ENCODE data around the gene PTPRE. TPM values are rescaled to one million over a fixed set of nuclear protein-coding genes. Genes with fewer than 3 reads are reported as not detected.

The PTPRE gene
- total RNA-seq, 1 experiment from 2014 or later, result 3.1 TPM

DNA sequence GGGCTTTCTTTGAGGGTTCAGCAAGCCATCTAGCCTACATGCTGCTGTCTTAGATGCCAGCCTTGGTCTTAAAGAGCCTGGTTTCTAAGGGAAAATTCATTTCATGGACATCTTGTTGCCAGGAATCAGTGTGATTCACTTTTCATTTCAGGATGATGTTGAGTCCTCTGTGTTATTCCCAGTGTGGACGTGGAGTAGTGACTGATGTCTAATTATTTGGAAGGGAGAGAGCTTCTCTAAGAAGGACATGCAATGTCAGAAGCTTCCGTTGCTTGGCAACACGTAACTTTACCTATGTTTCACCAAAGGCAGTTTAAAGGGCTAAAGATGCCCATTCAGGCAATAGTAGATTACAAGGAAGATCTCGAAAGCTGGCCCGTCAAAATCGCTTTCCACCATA, 89.0 kb downstream of the PTPRE start:
- H3K4me3 Mint-ChIP-seq, result no peak overlapping the region
- ATAC-seq, result no peak
- H3K27me3 Mint-ChIP-seq (ENCODE audit: low read depth), result no peaks in the 10 kb centered on the region
- ChIA-PET CTCF (interaction anchor here (1.2 kb wide), 1 partner anchor 79 kb away, joined by 3 read pairs; no protein-coding TSS in a partner anchor), POLR2A (no interaction called here)
- no peak overlapping the region for H3K27ac Mint-ChIP-seq
- peaks cover 6% of the 10 kb centered on the region; the same call in 1 of the 2 replicates for H3K4me1 Mint-ChIP-seq
- no peaks in the 10 kb centered on the region for H3K36me3 Mint-ChIP-seq
- no peaks in the 10 kb centered on the region for H3K9me3 Mint-ChIP-seq
- no peak for TF ChIP-seq ZNF416 (CRISPR knock-in tag; IDR thresholded peaks at IDR 0.05)
- TF ChIP-seq, protein P1, sequence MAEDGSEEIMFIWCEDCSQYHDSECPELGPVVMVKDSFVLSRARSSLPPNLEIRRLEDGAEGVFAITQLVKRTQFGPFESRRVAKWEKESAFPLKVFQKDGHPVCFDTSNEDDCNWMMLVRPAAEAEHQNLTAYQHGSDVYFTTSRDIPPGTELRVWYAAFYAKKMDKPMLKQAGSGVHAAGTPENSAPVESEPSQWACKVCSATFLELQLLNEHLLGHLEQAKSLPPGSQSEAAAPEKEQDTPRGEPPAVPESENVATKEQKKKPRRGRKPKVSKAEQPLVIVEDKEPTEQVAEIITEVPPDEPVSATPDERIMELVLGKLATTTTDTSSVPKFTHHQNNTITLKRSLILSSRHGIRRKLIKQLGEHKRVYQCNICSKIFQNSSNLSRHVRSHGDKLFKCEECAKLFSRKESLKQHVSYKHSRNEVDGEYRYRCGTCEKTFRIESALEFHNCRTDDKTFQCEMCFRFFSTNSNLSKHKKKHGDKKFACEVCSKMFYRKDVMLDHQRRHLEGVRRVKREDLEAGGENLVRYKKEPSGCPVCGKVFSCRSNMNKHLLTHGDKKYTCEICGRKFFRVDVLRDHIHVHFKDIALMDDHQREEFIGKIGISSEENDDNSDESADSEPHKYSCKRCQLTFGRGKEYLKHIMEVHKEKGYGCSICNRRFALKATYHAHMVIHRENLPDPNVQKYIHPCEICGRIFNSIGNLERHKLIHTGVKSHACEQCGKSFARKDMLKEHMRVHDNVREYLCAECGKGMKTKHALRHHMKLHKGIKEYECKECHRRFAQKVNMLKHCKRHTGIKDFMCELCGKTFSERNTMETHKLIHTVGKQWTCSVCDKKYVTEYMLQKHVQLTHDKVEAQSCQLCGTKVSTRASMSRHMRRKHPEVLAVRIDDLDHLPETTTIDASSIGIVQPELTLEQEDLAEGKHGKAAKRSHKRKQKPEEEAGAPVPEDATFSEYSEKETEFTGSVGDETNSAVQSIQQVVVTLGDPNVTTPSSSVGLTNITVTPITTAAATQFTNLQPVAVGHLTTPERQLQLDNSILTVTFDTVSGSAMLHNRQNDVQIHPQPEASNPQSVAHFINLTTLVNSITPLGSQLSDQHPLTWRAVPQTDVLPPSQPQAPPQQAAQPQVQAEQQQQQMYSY (CRISPR knock-in tag; IDR thresholded peaks at IDR 0.05), result no peak
- TF ChIP-seq TEAD4 (CRISPR knock-in tag; IDR thresholded peaks at IDR 0.05), result no peak
- TF ChIP-seq, protein P2, sequence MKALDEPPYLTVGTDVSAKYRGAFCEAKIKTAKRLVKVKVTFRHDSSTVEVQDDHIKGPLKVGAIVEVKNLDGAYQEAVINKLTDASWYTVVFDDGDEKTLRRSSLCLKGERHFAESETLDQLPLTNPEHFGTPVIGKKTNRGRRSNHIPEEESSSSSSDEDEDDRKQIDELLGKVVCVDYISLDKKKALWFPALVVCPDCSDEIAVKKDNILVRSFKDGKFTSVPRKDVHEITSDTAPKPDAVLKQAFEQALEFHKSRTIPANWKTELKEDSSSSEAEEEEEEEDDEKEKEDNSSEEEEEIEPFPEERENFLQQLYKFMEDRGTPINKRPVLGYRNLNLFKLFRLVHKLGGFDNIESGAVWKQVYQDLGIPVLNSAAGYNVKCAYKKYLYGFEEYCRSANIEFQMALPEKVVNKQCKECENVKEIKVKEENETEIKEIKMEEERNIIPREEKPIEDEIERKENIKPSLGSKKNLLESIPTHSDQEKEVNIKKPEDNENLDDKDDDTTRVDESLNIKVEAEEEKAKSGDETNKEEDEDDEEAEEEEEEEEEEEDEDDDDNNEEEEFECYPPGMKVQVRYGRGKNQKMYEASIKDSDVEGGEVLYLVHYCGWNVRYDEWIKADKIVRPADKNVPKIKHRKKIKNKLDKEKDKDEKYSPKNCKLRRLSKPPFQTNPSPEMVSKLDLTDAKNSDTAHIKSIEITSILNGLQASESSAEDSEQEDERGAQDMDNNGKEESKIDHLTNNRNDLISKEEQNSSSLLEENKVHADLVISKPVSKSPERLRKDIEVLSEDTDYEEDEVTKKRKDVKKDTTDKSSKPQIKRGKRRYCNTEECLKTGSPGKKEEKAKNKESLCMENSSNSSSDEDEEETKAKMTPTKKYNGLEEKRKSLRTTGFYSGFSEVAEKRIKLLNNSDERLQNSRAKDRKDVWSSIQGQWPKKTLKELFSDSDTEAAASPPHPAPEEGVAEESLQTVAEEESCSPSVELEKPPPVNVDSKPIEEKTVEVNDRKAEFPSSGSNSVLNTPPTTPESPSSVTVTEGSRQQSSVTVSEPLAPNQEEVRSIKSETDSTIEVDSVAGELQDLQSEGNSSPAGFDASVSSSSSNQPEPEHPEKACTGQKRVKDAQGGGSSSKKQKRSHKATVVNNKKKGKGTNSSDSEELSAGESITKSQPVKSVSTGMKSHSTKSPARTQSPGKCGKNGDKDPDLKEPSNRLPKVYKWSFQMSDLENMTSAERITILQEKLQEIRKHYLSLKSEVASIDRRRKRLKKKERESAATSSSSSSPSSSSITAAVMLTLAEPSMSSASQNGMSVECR (CRISPR knock-in tag; IDR thresholded peaks at IDR 0.05; ENCODE audit: borderline replicate concordance), result no peak
- no peak for TF ChIP-seq RORB (CRISPR knock-in tag; IDR thresholded peaks at IDR 0.05)
- TF ChIP-seq MXD4 (CRISPR knock-in tag; IDR thresholded peaks at IDR 0.05; ENCODE audit: borderline replicate concordance), result no peak
- TF ChIP-seq SMAD4 (CRISPR knock-in tag; IDR thresholded peaks at IDR 0.05), result no peak
- TF ChIP-seq ZNF396 (CRISPR knock-in tag; IDR thresholded peaks at IDR 0.05; ENCODE audit: borderline replicate concordance), result no peak
- TF ChIP-seq TP53 (CRISPR knock-in tag; IDR thresholded peaks at IDR 0.05), result no peak
- TF ChIP-seq CREM (CRISPR knock-in tag; IDR thresholded peaks at IDR 0.05), result no peak
- TF ChIP-seq PRRX2 (CRISPR knock-in tag; IDR thresholded peaks at IDR 0.05), result no peak
- TF ChIP-seq SP1 (CRISPR knock-in tag; conservative IDR thresholded peaks at IDR 0.05), result no peak
- TF ChIP-seq, protein P3, sequence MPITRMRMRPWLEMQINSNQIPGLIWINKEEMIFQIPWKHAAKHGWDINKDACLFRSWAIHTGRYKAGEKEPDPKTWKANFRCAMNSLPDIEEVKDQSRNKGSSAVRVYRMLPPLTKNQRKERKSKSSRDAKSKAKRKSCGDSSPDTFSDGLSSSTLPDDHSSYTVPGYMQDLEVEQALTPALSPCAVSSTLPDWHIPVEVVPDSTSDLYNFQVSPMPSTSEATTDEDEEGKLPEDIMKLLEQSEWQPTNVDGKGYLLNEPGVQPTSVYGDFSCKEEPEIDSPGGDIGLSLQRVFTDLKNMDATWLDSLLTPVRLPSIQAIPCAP (CRISPR knock-in tag; IDR thresholded peaks at IDR 0.05), result no peak
- TF ChIP-seq ZBTB21 (CRISPR knock-in tag; IDR thresholded peaks at IDR 0.05; ENCODE audit: borderline replicate concordance), result no peak
- TF ChIP-seq SMAD3 (CRISPR knock-in tag; IDR thresholded peaks at IDR 0.05; ENCODE audit: borderline replicate concordance), result no peak
- TF ChIP-seq, protein P4, sequence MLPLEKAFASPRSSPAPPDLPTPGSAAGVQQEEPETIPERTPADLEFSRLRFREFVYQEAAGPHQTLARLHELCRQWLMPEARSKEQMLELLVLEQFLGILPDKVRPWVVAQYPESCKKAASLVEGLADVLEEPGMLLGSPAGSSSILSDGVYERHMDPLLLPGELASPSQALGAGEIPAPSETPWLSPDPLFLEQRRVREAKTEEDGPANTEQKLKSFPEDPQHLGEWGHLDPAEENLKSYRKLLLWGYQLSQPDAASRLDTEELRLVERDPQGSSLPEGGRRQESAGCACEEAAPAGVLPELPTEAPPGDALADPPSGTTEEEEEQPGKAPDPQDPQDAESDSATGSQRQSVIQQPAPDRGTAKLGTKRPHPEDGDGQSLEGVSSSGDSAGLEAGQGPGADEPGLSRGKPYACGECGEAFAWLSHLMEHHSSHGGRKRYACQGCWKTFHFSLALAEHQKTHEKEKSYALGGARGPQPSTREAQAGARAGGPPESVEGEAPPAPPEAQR (CRISPR knock-in tag; IDR thresholded peaks at IDR 0.05), result no peak
- no peak for TF ChIP-seq FOXP1 (CRISPR knock-in tag; IDR thresholded peaks at IDR 0.05; ENCODE audit: borderline replicate concordance)
- no peak for TF ChIP-seq ZNF317 (CRISPR knock-in tag; IDR thresholded peaks at IDR 0.05; ENCODE audit: borderline replicate concordance, low read depth)
- TF ChIP-seq MYBL2 (CRISPR knock-in tag; IDR thresholded peaks at IDR 0.05), result no peak
- DNase-seq (ENCODE audit: low spot score), result no peak
